K562 (cell line): Measurements from ENCODE around the gene ACSL6. TPM values are rescaled to one million over a fixed set of nuclear protein-coding genes. Genes with fewer than 3 reads are reported as not detected.

Source experiments
- ATAC-seq: fragments of 200-7000 bp; cut with Tn5 transposase; 3 replicates; pipeline ENCODE4 v1.9.1; 2020; ENCODE audit warnings: moderate library complexity
- BruUV-seq: library from RNA; stranded (reverse); fragments of 400-500 nt; replicated peaks from 2 replicates; lab custom pipeline; 2021; lab: Mats Ljungman, UMichigan
- CTCF ChIA-PET: fragments of 300-600 bp; formaldehyde crosslinking; extraction: SDS; loops from one replicate; lab custom pipeline; 2021; ENCODE audit warnings: low intra/inter-chr PET ratio; lab: Yijun Ruan, JAX
- POLR2A ChIA-PET: fragments of 300-600, 350-650 bp; sonication (Branson Sonifier 250); formaldehyde crosslinking; extraction: SDS; loops from one replicate; lab custom pipeline; 2021; ENCODE audit warnings: antibody characterized with exemption, inconsistent platforms; lab: Yijun Ruan, JAX
- DNase-seq, 4 experiments: peaks; one replicate each; pipeline versions ENCODE4 v3.0.0 to v3.0.0-alpha.2; 2011 to 2018; ENCODE audit warnings: low spot score in 3 of 4, mixed read lengths in 3 of 4; ENCODE audit errors: extremely low read depth in 1 of 4
- FAIRE-seq: peaks from 2 replicates; lab custom pipeline; 2011; peaks lifted over from hg19 to GRCh38; lab: Jason Lieb, UNC
- H2AFZ ChIP-seq: 2 replicates; pipeline ENCODE4 v1.6.0; 2011; ENCODE audit warnings: low read depth, low read length, control low read depth, inconsistent platforms
- H3K27ac ChIP-seq: fragments of 200-600 bp; 3 replicates; pipeline ENCODE4 v1.8.0; 2011; ENCODE audit warnings: low read depth, mild to moderate bottlenecking, control low read depth, inconsistent platforms, low read length, moderate library complexity, mixed read lengths; ENCODE audit errors: extremely low read depth
- H3K27me3 ChIP-seq, 2 experiments: fragments of 300-600 bp in 1 of 2; 2 replicates in 1 of 2; 3 replicates in 1 of 2; pipeline versions ENCODE4 v1.6.0 to v1.8.0; 2011; ENCODE audit warnings: inconsistent platforms in 2 of 2, low read length in 2 of 2, mild to moderate bottlenecking in 1 of 2, mixed read lengths in 1 of 2, moderate library complexity in 1 of 2; ENCODE audit not compliant: control insufficient read depth in 2 of 2, insufficient read depth in 2 of 2
- H3K36me3 ChIP-seq: fragments of 300-600 bp; 3 replicates; pipeline ENCODE4 v1.8.0; 2011; ENCODE audit warnings: mild to moderate bottlenecking, low read length, inconsistent platforms; ENCODE audit not compliant: control insufficient read depth, insufficient read depth
- H3K4me1 ChIP-seq, 2 experiments: fragments of 200-600 bp in 1 of 2; replicated peaks in 1 of 2; 2 replicates in 1 of 2; 3 replicates in 1 of 2; pipeline versions ENCODE4 v1.5.1 to v1.8.0; 2011; ENCODE audit warnings: inconsistent platforms in 2 of 2, low read length in 2 of 2, mild to moderate bottlenecking in 1 of 2, mixed read lengths in 1 of 2, moderate library complexity in 1 of 2; ENCODE audit not compliant: control insufficient read depth in 2 of 2, insufficient read depth in 2 of 2
- H3K4me2 ChIP-seq: 2 replicates; pipeline ENCODE4 v1.6.1; 2011; ENCODE audit warnings: low read length, control low read depth, inconsistent platforms, mixed read lengths; ENCODE audit not compliant: insufficient read depth
- H3K4me3 ChIP-seq: fragments of 200-600 bp; sonication (generic), shearing (Covaris generic); 2 replicates; pipeline ENCODE4 v1.5.1; 2016; ENCODE audit warnings: control low read depth, inconsistent platforms
- H3K79me2 ChIP-seq: fragments of 200-600 bp; 3 replicates; pipeline ENCODE4 v1.8.0; 2011; ENCODE audit warnings: low read length, inconsistent platforms; ENCODE audit not compliant: control insufficient read depth, insufficient read depth
- H3K9ac ChIP-seq, 2 experiments: 2 replicates each; pipeline versions ENCODE4 v1.6.0 to v1.6.1; 2011; ENCODE audit warnings: low read depth in 2 of 2, low read length in 2 of 2, control low read depth in 1 of 2, inconsistent platforms in 1 of 2, mild to moderate bottlenecking in 1 of 2, mixed read lengths in 1 of 2; ENCODE audit not compliant: insufficient read depth in 1 of 2
- H3K9me1 ChIP-seq: one replicate; pipeline ENCODE4 v1.6.0; 2011; ENCODE audit warnings: inconsistent platforms, mild to moderate bottlenecking, low read length, moderate library complexity; ENCODE audit not compliant: control insufficient read depth, insufficient read depth
- H3K9me3 ChIP-seq: replicated peaks from 2 replicates; pipeline ENCODE4 v1.5.1; 2011; ENCODE audit warnings: low read depth, low read length, inconsistent platforms; ENCODE audit not compliant: control insufficient read depth, insufficient read depth
- H4K20me1 ChIP-seq: replicated peaks from 2 replicates; pipeline ENCODE4 v1.6.1; 2011; ENCODE audit warnings: low read length, inconsistent platforms, mixed read lengths; ENCODE audit not compliant: control insufficient read depth, insufficient read depth
- ATF1 ChIP-seq, 2 experiments: fragments of 450-650 bp in 1 of 2; IDR thresholded peaks; 2 replicates each; pipeline ENCODE4 v1.6.1; 2016; ENCODE audit warnings: missing compliant biosample characterization in 1 of 2, missing genetic modification characterization in 1 of 2
- CBX1 ChIP-seq: sonication (generic); IDR thresholded peaks from 2 replicates; pipeline ENCODE4 v1.6.1; 2016; ENCODE audit warnings: antibody characterized with exemption, low read depth, mild to moderate bottlenecking
- EWSR1 ChIP-seq: fragments of 450-650 bp; IDR thresholded peaks from 2 replicates; pipeline ENCODE4 v1.6.1; 2018; ENCODE audit warnings: borderline replicate concordance, mild to moderate bottlenecking, low read depth, moderate library complexity; ENCODE audit not compliant: partially characterized antibody
- HNRNPLL ChIP-seq: fragments of 200-400 bp; formaldehyde crosslinking; IDR thresholded peaks from 2 replicates; pipeline ENCODE4 v1.6.1; 2017; ENCODE audit warnings: low read length, low read depth, mild to moderate bottlenecking; ENCODE audit not compliant: poor library complexity, severe bottlenecking
- MYC ChIP-seq, 2 experiments: fragments of 250-450 bp in 1 of 2; sonication (Bioruptor Pico) in 1 of 2; IDR thresholded peaks; 2 replicates each; pipeline versions ENCODE4 v1.5.1 to v1.6.1; 2012 to 2021; ENCODE audit warnings: low read depth in 2 of 2, borderline replicate concordance in 1 of 2, improper control_type of control experiment in 1 of 2, low read length in 1 of 2, mild to moderate bottlenecking in 1 of 2, moderate library complexity in 1 of 2
- NFIX ChIP-seq: fragments of 250-450 bp; sonication (Bioruptor Pico); IDR thresholded peaks from 2 replicates; pipeline ENCODE4 v1.4.0; 2020; ENCODE audit warnings: low read depth, mild to moderate bottlenecking, moderate library complexity
- NRF1 ChIP-seq, 2 experiments: fragments of 450-650 bp; IDR thresholded peaks in 1 of 2; conservative IDR thresholded peaks in 1 of 2; 2 replicates each; pipeline ENCODE4 v1.6.1; 2014; ENCODE audit warnings: mild to moderate bottlenecking in 2 of 2
- PHF20 ChIP-seq: fragments of 450-650 bp; IDR thresholded peaks from 2 replicates; pipeline ENCODE4 v1.6.1; 2018; ENCODE audit not compliant: partially characterized antibody
- PHF21A ChIP-seq: fragments of 450-650 bp; IDR thresholded peaks from 2 replicates; pipeline ENCODE4 v1.6.1; 2017; ENCODE audit warnings: low read depth, borderline replicate concordance
- PHTF2 ChIP-seq: fragments of 250-450 bp; sonication (Bioruptor Pico); IDR thresholded peaks from 2 replicates; pipeline ENCODE4 v1.5.0; 2021; ENCODE audit warnings: mild to moderate bottlenecking
- SAP30 ChIP-seq: fragments of 200-600 bp; sonication (generic); IDR thresholded peaks from 2 replicates; pipeline ENCODE4 v1.6.1; 2012; ENCODE audit warnings: borderline replicate concordance, low read depth, mild to moderate bottlenecking, moderate library complexity, low read length, control low read depth, inconsistent platforms; ENCODE audit not compliant: insufficient read depth, poor library complexity, severe bottlenecking
- SETDB1 ChIP-seq: IDR thresholded peaks from one replicate; pipeline ENCODE4 v1.6.1; 2012; ENCODE audit warnings: low read length, control low read depth, inconsistent platforms
- SIN3A ChIP-seq, 2 experiments: fragments of 150-350 bp in 1 of 2; IDR thresholded peaks; 2 replicates each; pipeline ENCODE4 v1.6.1; 2011 to 2016; ENCODE audit warnings: borderline replicate concordance in 2 of 2, low read depth in 2 of 2, low read length in 2 of 2, mild to moderate bottlenecking in 2 of 2, moderate library complexity in 2 of 2; ENCODE audit not compliant: control insufficient read depth in 1 of 2
- SMARCA4 ChIP-seq: fragments of 450-650 bp; IDR thresholded peaks from 2 replicates; pipeline ENCODE4 v1.6.1; 2016
- ZNF384 ChIP-seq: IDR thresholded peaks from 2 replicates; pipeline ENCODE4 v1.6.1; 2012; ENCODE audit warnings: low read depth, low read length, improper control_type of control experiment
- WGBS: fragments of 100-300 bp; shearing (Covaris generic); methylation state at CpG from one replicate; pipeline ENCODE4 v1.1.6; 2016; ENCODE audit warnings: low coverage, mixed read lengths; ENCODE audit not compliant: insufficient coverage; ENCODE audit errors: missing lambda C conversion rate; 5-methylcytosine and 5-hydroxymethylcytosine counted together
- in situ Hi-C: fragments of 300-500 bp; cut with MboI; formaldehyde crosslinking; loops from 4 replicates; pipeline ENCODE4 v1.15.0; 2018; ENCODE audit warnings: inconsistent platforms, mixed read lengths
- intact Hi-C: fragments of 100-400 bp; cut with micrococcal nuclease; formaldehyde crosslinking; loops from 2 replicates; pipeline ENCODE4 v1.14.2; 2022
- polyA plus RNA-seq, 8 experiments: library from polyadenylated mRNA; depleted of rRNA in 4 of 8; stranded (reverse) in 5 of 8; unstranded in 3 of 8; fragments of >200 nt; fragmentation: Nextera tagmentation in 2 of 8; fragmentation: Illumina TruSeq in 1 of 8; extraction: Ambion mirVana in 2 of 8; extraction: Trizol in 1 of 8; gene quantifications; 2 replicates each; pipeline versions ENCODE4 v1.2.1 to v1.2.3, GENCODE V29; 2011 to 2014; ENCODE audit warnings: inconsistent platforms in 1 of 8, missing spikeins in 1 of 8
- total RNA-seq, 7 experiments: library from RNA; depleted of rRNA in 6 of 7; stranded (reverse); fragments of >200 nt in 6 of 7; fragmentation: Illumina TruSeq in 2 of 7; extraction: Trizol in 2 of 7; gene quantifications; 2 replicates each; pipeline versions ENCODE4 v1.2.1 to v1.2.3, GENCODE V29; 2011 to 2021; ENCODE audit warnings: low replicate concordance in 1 of 7
- TF ChIP-seq, protein P1 (sequence below): sonication (generic); IDR thresholded peaks from 2 replicates; pipeline ENCODE4 v1.6.1; 2016
- TF ChIP-seq, protein P2 (sequence below): fragments of 250-450 bp; sonication (Bioruptor Pico); IDR thresholded peaks from 2 replicates; pipeline ENCODE4 v1.4.0; 2020; ENCODE audit warnings: mild to moderate bottlenecking, moderate library complexity
- TF ChIP-seq, protein P3 (sequence below): sonication (generic); formaldehyde crosslinking; IDR thresholded peaks from 2 replicates; pipeline ENCODE4 v1.8.0; 2022; ENCODE audit warnings: mild to moderate bottlenecking, missing genetic modification reagents

The ACSL6 gene
- total and polyA plus RNA-seq, 9 of the 15 experiments (the other 6 are each of a cell fraction or from before 2014, with no cell fraction given), result 0.50 to 1.5 (median 0.69) TPM

DNA sequence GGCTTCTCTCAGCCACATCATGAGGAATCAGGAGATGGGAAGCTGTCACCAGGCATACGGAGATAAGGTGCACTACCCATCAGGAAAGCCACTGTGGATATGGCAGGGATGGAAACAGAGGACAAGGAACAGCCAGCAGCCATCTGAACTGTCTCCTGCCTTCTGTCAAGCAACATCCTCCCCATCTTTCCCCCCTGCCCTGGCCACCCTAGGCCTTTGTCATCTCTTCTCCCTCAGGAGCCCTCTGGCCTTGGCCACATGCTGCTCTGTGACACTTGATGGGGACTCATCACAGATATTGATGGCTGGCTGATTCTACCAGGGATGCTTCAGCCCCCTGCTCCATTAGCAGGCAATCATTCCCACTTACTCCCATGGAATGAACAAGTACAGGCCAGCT, 44.9 kb downstream of the ACSL6 start:
- Histone ChIP-seq H3K9ac (no peak overlapping the region), H3K4me3 (no peak overlapping the region), H4K20me1 (no peaks in the 10 kb centered on the region), H3K9me1 (no peaks in the 10 kb centered on the region), H3K4me1 (no peaks in the 10 kb centered on the region), H2AFZ (no peak overlapping the region), H3K27me3 (no peaks in the 10 kb centered on the region; a peak in 1 of 5 replicates), H3K79me2 (no peaks in the 10 kb centered on the region), H3K4me2 (no peak overlapping the region), H3K36me3 (no peaks in the 10 kb centered on the region), H3K9me3 (no peaks in the 10 kb centered on the region), H3K27ac (no peak overlapping the region)
- in situ Hi-C loops (no loop called here), intact Hi-C loops (no loop called here)
- DNase-seq (no peak), FAIRE-seq (no peak), ATAC-seq (no peak)
- CTCF ChIA-PET, result no interaction called here
- WGBS, result 25% methylated on average over 1 of the region's 1 CpG
- POLR2A ChIA-PET, result interaction anchor here (0.6 kb wide), 1 partner anchor 34 kb away, joined by 3 read pairs; no protein-coding TSS in a partner anchor
- no TSS peak for BruUV-seq
- TF ChIP-seq, protein P1, sequence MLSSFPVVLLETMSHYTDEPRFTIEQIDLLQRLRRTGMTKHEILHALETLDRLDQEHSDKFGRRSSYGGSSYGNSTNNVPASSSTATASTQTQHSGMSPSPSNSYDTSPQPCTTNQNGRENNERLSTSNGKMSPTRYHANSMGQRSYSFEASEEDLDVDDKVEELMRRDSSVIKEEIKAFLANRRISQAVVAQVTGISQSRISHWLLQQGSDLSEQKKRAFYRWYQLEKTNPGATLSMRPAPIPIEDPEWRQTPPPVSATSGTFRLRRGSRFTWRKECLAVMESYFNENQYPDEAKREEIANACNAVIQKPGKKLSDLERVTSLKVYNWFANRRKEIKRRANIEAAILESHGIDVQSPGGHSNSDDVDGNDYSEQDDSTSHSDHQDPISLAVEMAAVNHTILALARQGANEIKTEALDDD, result no peak
- TF ChIP-seq HNRNPLL (no peak), ZNF384 (no peak), MYC (IDR thresholded peaks at IDR 0.05; ENCODE audit: low read depth, low read length) (no peak), MYC (CRISPR knock-in tag; IDR thresholded peaks at IDR 0.05; ENCODE audit: borderline replicate concordance, low read depth) (no peak), SETDB1 (no peak), NRF1 (conservative IDR thresholded peaks at IDR 0.05 in 1 of 2, IDR thresholded peaks at IDR 0.05 in 1 of 2) (no peak), SIN3A (IDR thresholded peaks at IDR 0.05; ENCODE audit: borderline replicate concordance in 2 of 2, control insufficient read depth in 1 of 2, low read depth in 2 of 2, low read length in 2 of 2) (no peak), NFIX (CRISPR knock-in tag) (no peak), SMARCA4 (no peak), ATF1 (CRISPR knock-in tag; IDR thresholded peaks at IDR 0.05) (no peak), ATF1 (tag; IDR thresholded peaks at IDR 0.05) (no peak), CBX1 (no peak), PHTF2 (CRISPR knock-in tag) (no peak), SAP30 (no peak), PHF21A (no peak), PHF20 (no peak), EWSR1 (no peak)
- TF ChIP-seq, protein P2, sequence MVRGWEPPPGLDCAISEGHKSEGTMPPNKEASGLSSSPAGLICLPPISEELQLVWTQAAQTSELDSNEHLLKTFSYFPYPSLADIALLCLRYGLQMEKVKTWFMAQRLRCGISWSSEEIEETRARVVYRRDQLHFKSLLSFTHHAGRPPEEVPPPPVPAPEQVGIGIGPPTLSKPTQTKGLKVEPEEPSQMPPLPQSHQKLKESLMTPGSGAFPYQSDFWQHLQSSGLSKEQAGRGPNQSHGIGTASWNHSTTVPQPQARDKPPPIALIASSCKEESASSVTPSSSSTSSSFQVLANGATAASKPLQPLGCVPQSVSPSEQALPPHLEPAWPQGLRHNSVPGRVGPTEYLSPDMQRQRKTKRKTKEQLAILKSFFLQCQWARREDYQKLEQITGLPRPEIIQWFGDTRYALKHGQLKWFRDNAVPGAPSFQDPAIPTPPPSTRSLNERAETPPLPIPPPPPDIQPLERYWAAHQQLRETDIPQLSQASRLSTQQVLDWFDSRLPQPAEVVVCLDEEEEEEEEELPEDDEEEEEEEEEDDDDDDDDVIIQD (CRISPR knock-in tag), result no peak
- TF ChIP-seq, protein P3, sequence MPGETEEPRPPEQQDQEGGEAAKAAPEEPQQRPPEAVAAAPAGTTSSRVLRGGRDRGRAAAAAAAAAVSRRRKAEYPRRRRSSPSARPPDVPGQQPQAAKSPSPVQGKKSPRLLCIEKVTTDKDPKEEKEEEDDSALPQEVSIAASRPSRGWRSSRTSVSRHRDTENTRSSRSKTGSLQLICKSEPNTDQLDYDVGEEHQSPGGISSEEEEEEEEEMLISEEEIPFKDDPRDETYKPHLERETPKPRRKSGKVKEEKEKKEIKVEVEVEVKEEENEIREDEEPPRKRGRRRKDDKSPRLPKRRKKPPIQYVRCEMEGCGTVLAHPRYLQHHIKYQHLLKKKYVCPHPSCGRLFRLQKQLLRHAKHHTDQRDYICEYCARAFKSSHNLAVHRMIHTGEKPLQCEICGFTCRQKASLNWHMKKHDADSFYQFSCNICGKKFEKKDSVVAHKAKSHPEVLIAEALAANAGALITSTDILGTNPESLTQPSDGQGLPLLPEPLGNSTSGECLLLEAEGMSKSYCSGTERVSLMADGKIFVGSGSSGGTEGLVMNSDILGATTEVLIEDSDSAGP (CRISPR knock-in tag), result no peak
